NCI-H82 treated with DMSO at 0.1 percent for 48 hours (cell line): ENCODE data around the gene CD209.
"Not testable (repeated sequence)": the region's sequence is repeated elsewhere in the genome, so short reads cannot be mapped to it uniquely, and the experiment has no call there.

ENCODE experiments used
- DNase-seq: peaks from one replicate; lab custom pipeline; 2025; ENCODE audit not compliant: unreplicated experiment; lab: John Stamatoyannopoulos, UW

CD209 gene, protein sequence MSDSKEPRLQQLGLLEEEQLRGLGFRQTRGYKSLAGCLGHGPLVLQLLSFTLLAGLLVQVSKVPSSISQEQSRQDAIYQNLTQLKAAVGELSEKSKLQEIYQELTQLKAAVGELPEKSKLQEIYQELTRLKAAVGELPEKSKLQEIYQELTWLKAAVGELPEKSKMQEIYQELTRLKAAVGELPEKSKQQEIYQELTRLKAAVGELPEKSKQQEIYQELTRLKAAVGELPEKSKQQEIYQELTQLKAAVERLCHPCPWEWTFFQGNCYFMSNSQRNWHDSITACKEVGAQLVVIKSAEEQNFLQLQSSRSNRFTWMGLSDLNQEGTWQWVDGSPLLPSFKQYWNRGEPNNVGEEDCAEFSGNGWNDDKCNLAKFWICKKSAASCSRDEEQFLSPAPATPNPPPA

DNA sequence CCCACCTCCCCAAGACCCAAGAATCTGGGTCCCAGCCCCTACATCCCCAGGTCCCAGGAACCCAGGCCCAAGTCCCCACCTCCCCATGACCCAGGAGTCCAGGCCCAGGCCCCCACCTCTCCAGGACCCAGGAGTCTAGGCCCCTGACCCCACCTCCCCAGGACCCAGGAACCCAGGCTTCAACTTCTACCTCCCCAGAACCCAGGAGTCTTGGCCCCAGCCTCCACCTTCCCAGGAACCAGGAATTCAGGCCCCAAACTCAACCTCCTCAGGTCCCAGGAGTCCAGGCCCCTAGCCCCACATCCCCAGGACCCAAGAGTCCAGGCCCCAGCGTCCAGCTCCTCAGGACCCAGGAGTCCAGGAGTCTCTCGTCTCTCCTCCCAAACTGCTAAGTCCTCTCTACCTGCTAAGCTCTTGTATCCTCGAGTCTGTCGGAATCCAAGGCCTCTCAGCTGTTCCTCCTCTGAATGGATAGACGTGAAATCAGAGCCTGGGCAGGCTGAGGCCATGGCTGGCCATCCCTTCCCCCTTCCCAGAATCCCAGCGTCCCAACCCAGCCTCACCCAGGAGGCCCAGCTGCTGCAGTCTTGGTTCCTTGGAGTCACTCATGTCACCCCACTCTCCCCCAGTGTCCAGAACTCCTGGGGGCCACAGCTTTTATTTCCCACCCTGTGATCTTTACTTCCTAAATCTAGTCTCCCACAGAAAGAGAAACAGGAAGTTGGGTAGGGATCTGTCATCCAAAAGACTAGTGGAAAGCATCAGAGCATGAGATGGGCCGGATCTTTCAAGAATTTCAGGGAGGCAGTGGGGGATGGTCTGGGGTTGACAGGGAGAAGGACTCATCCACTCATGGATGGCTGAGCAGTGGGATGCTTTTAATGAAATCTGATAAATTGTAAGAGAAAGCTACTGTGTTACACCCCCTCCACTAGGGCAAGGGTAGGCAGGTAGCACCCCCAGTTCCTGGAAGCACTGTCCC, at the start of gene CD209:
Gene CD209, minus strand, starts transcription at position 632 of the 982 bp plus-strand sequence. Its CDS starts 23 bp downstream, at position 609.
- no peak for DNase-seq

DNA sequence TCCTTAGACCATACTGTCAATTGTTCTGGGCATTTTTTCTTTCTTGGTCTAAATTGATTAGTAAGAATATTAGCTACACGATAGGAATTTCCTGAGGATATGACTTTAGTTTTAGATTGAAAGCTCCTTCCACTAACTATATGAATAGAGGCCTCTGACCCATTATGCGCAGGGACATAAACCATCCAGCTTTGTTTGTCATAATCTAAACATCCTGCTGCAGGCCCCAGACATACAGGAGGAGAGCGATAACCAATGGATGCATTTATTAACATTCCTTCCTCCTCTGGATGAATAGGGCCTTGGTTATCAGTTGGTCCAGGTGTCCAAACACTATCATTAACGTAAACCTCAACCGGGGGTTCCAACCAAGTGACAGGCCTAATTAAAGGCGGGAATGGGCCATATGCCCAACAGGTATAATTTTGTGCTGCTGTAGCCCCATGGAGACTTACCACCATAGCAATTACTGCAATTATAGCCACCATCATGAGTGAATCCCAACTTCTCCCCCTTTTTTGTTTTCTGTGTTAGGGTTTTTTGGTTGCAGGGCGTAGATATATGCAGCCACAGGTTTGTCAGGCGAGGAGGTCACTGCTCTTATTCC, 48.3 kb upstream of the CD209 start:
- DNase-seq, result no peak

DNA sequence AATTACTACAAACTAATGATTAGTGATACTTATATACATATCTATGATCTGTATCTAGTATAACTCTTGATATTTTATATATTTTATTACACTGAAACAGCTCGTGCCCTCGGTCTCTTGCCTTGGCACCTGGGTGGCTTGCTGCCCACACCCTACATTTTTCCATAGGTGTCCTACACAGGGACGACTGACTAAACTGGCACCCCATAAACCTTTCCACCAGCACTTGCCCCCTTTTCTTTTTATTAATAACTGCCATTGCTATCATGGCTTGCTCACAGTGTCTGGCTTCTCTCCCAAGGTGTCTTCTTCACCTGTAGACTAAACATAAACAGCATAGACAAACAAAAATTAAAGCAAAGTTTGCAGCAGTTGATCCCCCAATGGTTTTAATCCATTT, 46.2 kb upstream of the CD209 start:
- no peak for DNase-seq

DNA sequence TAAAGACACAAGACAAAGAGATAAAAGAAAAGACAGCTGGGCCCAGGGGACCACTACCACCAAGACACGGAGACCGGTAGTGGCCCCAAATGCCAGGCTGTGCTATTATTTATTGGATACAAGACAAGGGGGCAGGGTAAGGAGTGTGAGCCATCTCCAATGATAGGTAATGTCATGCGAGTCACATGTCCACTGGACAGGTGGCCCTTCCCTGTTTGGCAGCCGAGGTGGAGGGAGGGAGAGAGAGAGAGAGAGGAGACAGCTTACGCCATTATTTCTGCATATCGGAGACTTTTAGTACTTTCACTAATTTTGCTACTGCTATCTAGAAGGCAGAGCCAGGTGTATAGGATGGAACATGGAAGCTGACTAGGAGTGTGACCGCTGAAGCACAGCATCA, 45.4 kb upstream of the CD209 start:
- not testable (repeated sequence) for DNase-seq

DNA sequence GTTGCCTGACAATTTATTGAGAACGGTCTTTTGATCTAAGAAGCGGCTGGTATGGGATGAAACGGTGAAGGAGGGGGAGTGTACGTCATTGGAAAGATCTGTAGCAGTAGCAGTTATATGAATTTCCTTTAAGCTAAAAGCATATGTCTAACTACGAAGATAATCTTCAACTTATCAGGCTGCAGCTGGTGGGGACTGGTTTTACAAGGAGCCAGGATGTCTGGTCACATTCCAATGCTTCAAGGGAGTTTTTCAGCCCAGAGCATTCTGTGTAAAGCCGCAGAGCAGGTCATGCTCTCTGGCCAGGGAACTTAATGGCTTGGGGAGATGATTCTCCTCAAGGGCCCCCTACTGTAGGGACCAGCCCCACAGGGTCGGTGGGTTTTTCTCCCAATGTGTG, 44.9 kb upstream of the CD209 start:
- DNase-seq, result no peak

DNA sequence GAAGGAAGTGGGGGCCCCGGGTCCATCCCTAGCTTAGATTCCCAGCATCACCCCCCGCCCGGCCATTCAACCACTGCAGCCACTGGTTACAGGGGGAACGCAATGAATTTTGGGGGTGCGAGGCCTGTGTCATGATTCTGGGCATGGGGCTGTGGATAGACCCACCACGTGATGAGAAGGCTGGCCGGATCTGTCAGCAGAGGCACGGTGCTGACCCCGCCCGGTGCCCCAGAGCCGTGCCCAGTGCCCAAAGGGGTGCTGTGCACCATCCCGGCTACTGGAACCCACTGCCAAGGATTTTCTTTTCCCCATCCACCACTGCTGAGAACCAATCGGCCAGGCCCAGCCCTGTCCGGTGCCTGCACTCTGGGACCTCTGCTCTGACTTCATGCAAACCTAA, 43.1 kb upstream of the CD209 start:
- DNase-seq, result no peak

DNA sequence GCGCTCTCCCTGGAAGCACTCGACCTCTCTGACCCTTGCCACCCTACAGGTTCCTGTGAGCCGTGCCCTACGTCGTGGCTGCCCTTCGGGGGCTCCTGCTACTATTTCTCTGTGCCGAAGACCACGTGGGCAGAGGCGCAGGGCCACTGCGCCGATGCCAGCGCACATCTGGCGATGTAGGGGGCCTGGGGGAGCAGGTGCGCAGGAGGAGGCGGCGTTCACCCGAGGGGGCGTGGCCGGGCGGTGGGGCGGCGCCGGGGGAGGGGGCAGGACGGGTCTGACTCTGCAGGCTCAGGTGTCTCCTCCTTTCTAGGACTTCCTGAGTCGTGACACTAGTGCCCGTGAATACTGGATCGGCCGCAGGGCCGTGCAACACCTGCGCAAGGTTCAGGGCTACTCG, 42.1 kb upstream of the CD209 start:
- no peak for DNase-seq

DNA sequence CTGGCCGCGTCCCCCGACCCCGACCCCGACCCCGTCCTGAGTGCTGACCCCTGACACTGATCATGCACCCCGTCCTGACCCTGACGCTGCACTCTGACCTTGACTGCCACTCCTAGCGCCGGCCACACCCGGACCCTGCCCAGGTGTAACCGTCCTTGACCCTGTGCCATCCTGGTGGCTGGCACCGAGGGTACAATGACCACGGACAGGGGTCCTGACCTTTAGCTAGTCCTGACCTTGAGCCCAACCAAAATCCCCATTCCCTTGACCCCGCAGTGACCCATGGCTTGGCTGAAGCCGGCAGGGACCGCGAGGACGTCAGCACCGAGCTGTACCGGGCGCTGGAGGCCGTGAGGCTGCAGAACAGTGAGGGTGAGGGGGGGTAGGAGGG, 41.6 kb upstream of the CD209 start:
- no peak for DNase-seq

DNA sequence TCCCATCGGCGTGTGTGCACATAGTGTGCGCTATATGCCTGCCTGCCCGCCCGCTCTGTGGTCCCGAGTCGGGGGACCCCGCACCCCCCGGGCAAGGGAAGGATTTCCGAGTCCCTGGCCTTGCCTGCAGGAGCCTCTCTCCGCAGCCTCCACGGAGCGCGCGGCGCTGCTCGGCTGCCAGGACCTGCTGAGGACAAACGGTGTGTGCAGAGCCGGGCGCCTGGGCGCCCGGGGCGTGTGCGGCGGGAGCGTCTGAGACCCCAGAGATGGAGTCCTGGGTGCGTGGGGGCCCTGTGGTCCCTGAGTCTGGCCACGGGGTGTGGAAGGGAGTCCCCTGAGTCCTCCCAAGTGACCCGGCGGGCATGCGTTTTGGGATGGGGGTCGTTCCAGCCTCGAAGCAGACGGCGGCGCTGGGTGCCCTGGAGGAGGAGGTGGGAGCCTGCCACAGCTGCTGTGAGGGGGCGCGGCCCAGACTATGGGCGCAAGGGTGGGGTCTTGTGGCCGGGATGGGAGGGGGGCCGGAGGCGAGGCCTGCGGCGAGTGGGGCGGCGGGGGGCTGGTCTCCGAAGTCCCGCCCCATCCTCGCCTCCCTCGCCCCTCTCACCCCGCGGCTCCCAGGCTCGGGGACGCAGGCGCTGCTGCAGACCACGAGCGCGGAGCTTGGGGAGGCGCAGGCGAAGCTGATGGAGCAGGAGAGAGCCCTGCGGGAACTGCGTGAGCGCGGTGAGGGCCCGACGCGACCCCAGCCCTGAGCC, 41.0 kb upstream of the CD209 start:
- no peak for DNase-seq

DNA sequence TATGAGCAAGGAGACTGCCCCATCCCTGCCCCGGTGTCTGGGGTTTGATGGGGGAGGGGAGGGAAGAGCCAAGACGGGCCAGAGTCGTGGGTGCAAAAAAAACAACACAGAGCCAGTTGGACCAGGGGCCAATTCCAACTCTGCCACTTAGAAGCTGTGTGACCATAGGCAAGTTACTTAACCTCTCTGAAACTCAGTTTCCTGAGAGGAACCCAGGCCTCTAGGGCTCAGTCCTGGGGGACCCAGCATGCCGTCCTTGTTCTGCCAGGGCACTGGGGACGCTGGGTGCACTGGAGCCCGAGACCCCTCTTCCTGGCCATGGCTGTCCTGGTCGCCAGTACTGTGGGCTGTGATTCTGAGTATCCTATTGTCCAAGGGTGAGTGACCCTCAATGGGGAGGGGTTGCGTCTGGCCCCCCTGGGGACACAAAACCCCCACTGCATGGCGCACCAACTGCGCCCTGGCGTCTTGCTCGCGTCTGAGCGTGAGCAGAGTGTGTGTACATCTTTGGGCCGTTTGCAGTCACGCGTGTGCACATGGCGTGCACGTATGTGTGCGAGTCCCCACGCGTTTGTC, 40.4 kb upstream of the CD209 start:
- DNase-seq, result no peak

DNA sequence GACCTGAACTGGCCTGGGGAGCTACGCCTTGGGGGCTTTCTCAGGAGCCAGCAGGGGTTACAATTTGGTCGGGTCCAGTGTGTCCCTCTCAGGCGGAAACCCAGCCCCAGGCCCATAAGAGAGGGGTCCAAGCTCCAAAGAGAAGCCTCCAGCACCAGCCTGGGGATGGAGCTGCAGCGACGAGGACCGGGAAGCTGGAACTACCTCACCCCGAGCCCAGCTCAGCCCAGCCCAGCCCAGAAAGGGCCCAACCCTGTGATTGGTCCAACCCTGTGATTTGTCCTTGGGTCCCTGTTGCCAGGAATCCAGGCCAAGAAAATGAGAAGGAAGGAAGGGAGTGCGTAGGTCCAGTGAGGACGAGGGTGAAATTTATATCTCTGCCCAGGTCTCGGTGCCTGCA, 39.8 kb upstream of the CD209 start:
- no peak for DNase-seq

DNA sequence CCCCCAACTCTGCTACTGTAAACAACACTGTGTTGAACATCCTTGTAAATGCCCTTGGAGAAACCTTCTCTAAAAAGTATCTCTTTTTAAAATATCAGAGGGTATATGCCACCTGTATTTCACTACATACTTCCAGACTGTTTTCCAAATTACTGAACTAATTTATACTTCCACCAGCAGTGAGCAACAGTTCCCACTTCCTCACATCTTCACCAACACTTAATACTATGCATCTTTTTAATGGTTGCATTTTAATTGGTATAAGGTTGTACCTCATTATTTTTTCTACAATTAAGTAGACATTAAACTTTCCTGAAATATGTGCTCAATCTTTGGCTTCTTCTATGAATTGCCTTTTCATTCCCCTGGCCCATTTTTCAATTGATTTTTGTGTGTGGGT, 37.5 kb upstream of the CD209 start:
- DNase-seq, result no peak

DNA sequence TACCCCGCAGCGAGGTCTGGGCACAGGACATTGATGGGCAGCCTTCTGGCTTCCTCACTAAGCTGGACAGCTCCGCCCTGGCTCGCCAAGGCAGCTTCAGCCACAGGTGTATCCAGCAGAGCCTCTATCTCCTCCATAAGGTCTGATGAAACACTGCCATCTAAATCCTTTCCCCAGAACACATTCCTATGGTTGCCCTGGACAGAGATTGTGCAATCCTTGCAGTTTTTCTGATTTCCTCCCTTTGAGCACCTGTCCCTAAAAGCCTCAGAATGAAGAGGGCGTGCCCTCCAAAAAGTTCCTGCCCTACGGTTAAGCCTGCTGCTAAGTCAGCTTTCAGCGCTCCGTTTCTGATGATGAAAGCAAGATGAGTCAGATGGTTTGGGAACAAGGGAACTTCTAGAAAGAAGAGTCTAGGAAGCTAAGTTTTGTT, 36.7 kb upstream of the CD209 start:
- DNase-seq, result no peak

DNA sequence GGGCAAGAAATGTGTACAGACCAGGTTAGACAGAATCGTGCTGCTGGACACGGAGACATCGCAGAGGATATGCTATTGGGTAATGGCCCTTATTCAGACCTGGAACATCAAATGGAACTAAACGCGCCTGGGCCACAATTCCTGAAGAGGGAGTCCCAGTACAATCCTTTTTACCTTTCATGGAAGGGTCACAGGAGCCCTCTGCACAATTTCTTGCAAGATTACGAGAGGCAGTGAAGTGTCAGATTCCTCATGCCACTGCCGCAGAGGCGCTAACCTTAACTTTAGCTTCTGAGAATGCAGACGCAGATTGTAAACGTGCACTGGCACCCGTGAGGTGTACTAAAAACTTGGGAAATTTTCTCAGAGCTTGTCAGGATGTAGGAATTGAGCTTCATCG, 33.8 kb upstream of the CD209 start:
- no peak for DNase-seq

DNA sequence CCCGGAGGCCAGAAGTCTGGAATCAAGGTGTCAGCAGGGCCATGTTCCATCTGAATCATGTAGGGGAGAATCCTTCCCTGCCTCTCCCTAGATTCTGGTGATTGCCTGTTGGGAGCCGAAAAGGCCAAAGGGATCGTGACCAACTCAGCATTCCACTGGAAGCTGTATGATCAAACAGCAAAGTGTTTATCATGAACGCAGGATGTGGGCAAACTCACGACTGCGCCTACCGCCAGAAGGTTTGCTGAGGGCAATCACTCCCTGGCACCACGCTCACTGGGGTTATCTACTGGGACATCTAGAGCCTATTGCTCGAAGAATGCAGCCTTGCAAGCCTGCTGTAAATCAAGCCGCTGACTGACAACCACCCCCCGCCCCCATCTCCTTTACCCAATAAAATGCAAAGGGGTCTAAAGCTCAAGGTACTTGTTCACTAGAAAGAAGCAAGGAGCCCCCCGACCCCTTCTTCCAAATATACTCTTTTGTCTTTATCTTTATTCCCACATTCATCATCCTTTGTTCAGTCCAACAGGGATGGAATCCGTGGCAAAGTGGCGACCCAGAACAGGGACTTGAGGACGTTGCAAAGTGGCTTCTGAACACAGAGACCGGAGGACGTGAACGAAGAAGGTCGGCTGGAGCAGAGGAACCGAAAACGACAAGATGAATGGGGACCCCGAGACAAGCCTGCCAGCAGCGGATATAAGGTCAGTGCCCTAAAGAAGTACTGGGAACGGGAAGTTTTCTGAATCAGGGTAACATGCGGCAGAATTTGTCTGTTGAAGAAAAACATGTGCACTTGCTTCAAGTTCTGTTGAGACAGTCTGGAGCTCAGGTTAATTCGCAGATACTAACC, 32.5 kb upstream of the CD209 start:
- no peak for DNase-seq

DNA sequence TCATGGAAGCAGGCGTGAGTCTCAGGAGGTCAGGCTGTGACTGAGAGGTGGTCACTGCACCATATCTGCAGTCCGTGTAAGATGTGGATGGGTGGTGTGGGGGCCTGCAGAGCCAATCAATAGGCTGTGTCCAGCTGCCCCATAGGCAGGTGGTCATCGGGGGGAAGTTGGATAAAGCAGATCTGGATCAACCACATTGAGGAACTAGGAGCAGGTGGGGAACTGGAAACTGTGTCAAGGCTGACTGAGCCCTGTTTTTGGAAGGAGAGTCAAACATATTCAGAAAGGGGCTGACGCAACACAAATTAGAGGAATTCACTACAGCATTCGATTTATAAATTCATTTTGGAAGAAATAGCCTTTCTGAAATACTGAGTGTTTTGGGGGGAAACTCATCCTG, 30.7 kb upstream of the CD209 start:
- no peak for DNase-seq

DNA sequence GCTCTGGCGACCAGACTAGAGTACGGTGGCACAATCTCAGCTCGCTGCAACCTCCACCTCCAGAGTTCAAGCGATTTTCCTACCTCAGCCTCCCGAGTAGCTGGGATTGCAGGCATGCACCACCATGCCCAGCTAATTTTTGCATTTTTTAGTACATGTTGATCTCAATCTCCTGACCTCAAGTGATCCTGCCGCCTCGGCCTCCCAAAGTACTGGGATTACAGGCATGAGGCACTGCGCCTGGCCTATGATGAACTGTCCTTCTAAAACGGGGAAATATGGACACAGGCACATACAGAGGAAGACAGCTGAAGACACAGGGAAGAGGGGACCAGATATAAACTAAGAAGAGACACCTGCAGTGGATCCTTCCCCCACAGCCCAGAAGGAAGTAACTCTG, 28.4 kb upstream of the CD209 start:
- no peak for DNase-seq

DNA sequence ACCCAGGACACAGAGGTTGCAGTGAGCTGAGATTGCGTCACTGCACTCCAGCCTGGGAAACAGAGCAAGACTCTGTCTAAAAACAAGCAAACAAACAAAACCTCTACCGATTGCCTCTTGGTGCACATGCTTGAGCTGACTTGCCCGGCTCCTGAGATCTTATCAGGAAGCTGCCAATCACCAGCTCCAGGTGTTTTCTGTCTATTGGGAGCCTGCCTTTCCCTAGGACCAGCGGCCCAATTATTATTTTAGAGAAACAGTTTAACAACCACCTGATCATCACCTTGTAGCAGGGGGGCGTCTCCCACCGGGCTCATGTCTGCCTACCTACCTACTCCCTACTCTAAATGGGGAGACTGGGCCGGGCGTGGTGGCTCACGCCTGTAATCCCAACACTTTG, 26.5 kb upstream of the CD209 start:
- DNase-seq, result no peak

DNA sequence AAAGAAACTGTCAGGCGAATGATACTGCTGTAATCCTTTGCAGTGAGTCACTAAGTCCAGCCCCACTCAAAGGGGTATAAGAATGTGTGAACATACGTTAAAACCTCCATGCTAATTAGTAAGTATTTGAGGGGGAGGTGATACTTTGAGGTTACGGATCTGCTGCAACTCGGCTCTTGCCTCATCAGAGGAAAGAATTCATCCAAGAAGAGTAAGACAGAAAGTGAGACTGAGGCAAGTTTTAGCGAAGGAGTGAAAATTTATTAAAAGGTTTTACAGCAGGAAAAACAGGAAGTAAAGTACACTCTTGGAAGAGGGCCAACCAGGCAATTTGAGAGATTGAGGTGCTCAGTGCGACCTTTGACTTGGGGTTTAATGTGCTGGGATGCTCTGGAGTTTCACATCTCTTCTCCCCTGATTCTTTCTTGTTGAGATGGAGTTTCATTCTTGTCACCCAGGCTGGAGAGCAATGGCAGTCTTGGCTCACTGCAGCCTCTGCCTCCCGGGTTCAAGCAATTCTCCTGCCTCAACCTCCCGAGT, 25.5 kb upstream of the CD209 start:
- DNase-seq, result peak; percentile 36
